Transverse colon (tissue), 4 donors: ENCODE measurements around the gene KRTAP5-9.

Experiments
- CTCF ChIP-seq, 5 experiments: fragments of 200-600 bp in 3 of 5; fragments of 450-650 bp in 2 of 5; sonication (generic) in 3 of 5; IDR thresholded peaks; 1 replicate in 2 of 5; 2 replicates in 3 of 5; pipeline ENCODE4 v1.5.1; 2016 to 2017; ENCODE audit warnings: antibody characterized with exemption in 5 of 5, inconsistent platforms in 3 of 5, mild to moderate bottlenecking in 2 of 5, moderate library complexity in 1 of 5
- POLR2A ChIP-seq: fragments of 450-650 bp; IDR thresholded peaks from one replicate; pipeline ENCODE4 v1.6.1; 2016; ENCODE audit warnings: antibody characterized with exemption, mild to moderate bottlenecking, moderate library complexity
- POLR2AphosphoS5 ChIP-seq, 3 donors: sonication (generic); formaldehyde crosslinking; IDR thresholded peaks; one replicate each; pipeline ENCODE4 v1.6.1; 2016; ENCODE audit warnings: antibody characterized with exemption in 3 of 3

- no peak for TF ChIP-seq POLR2AphosphoS5 (IDR thresholded peaks at IDR 0.05)
- TF ChIP-seq POLR2A: no peak
- TF ChIP-seq CTCF (IDR thresholded peaks at IDR 0.05): no peak
Observed at GRCh38 chr11:71530602-71531001, 17.6 kb upstream of the KRTAP5-9 start.
